A549 (cell line): ENCODE measurements around the gene TRIM50.

Experiments
- BHLHE40 ChIP-seq: IDR thresholded peaks from 2 replicates; pipeline ENCODE4 v1.6.1; 2012; ENCODE audit warnings: low read depth, low read length, inconsistent platforms
- CHD2 ChIP-seq: fragments of 150-350 bp; IDR thresholded peaks from 2 replicates; pipeline ENCODE4 v1.6.1; 2014; ENCODE audit warnings: low read length; ENCODE audit not compliant: partially characterized antibody
- CTCF ChIP-seq: fragments of >200 bp; sonication (Bioruptor Twin); formaldehyde crosslinking; IDR thresholded peaks from 3 replicates; pipeline ENCODE4 v1.5.1; 2016
- E2F6 ChIP-seq: IDR thresholded peaks from 2 replicates; pipeline ENCODE4 v1.6.1; 2012; ENCODE audit warnings: low read depth, borderline replicate concordance
- EHF ChIP-seq: fragments of 250-450 bp; sonication (Bioruptor Pico); IDR thresholded peaks from 2 replicates; pipeline ENCODE4 v1.5.0; 2020; ENCODE audit warnings: mild to moderate bottlenecking
- EP300 ChIP-seq, 2 experiments: fragments of >200 bp; sonication (Bioruptor Twin); formaldehyde crosslinking; IDR thresholded peaks; 2 replicates in 1 of 2; 3 replicates in 1 of 2; pipeline ENCODE4 v1.6.1; 2016 to 2017
- JUN ChIP-seq, 2 experiments: fragments of >200 bp; sonication (Bioruptor Twin); formaldehyde crosslinking; IDR thresholded peaks; 2 replicates in 1 of 2; 3 replicates in 1 of 2; pipeline ENCODE4 v1.6.1; 2016 to 2017
- JUNB ChIP-seq: fragments of >200 bp; sonication (Bioruptor Twin); formaldehyde crosslinking; IDR thresholded peaks from 2 replicates; pipeline ENCODE4 v1.6.1; 2016
- MAX ChIP-seq: IDR thresholded peaks from 2 replicates; pipeline ENCODE4 v1.6.1; 2012
- MYC ChIP-seq: IDR thresholded peaks from 2 replicates; pipeline ENCODE4 v1.6.1; 2012; ENCODE audit warnings: mild to moderate bottlenecking, inconsistent platforms, low read length, improper control_type of control experiment, borderline replicate concordance
- NR3C1 ChIP-seq: fragments of >200 bp; sonication (Bioruptor Twin); formaldehyde crosslinking; IDR thresholded peaks from 3 replicates; pipeline ENCODE4 v1.6.1; 2017
- POLR2A ChIP-seq: IDR thresholded peaks from 2 replicates; pipeline ENCODE4 v1.6.1; 2012; ENCODE audit warnings: mild to moderate bottlenecking, low read length
- RAD21 ChIP-seq, 2 experiments: fragments of >200 bp in 1 of 2; sonication (Bioruptor Twin) in 1 of 2; formaldehyde crosslinking in 1 of 2; IDR thresholded peaks in 1 of 2; conservative IDR thresholded peaks in 1 of 2; 2 replicates in 1 of 2; 3 replicates in 1 of 2; pipeline ENCODE4 v1.6.1; 2012 to 2018; ENCODE audit warnings: inconsistent platforms in 1 of 2
- REST ChIP-seq: fragments of 200-600 bp; sonication (generic); IDR thresholded peaks from 2 replicates; pipeline ENCODE4 v1.6.1; 2016; ENCODE audit warnings: antibody characterized with exemption, mild to moderate bottlenecking, moderate library complexity

GRCh38 chr7:73354196-73354595 is 26.3 kb upstream of the TRIM50 start:
- TF ChIP-seq CTCF (no peak), NR3C1 (no peak), POLR2A (no peak), MAX (no peak), REST (no peak), RAD21 (conservative IDR thresholded peaks at IDR 0.05 in 1 of 2, IDR thresholded peaks at IDR 0.05 in 1 of 2) (no peak), BHLHE40 (no peak), JUNB (no peak), JUN (IDR thresholded peaks at IDR 0.05) (no peak), CHD2 (no peak), E2F6 (no peak), MYC (no peak), EHF (no peak), EP300 (IDR thresholded peaks at IDR 0.05) (no peak)
